NCI-H226 (cell line): ENCODE results near the gene RNU6-1.

Experiments used
- DNase-seq: peaks from one replicate; pipeline ENCODE4 v3.0.0-alpha.2; 2015

The RNU6-1 gene

GRCh38 chr15:67839929-67840748, at the start of gene RNU6-1:
Gene RNU6-1, minus strand, starts transcription at chr15:67840045.
- peak; percentile 93 for DNase-seq

- DNase-seq: no peak
These were observed 47.9 kb upstream of the RNU6-1 start for GRCh38 chr15:67887776-67888175.

- DNase-seq: no peak
These were observed 46.0 kb upstream of the RNU6-1 start for GRCh38 chr15:67885861-67886260.

GRCh38 chr15:67885175-67885523, 45.3 kb upstream of the RNU6-1 start:
- no peak for DNase-seq

- peak; percentile 78 for DNase-seq
These were observed 44.8 kb upstream of the RNU6-1 start for GRCh38 chr15:67884514-67885174.

- DNase-seq: no peak
These were observed 44.2 kb upstream of the RNU6-1 start for GRCh38 chr15:67884009-67884408.

- peak; percentile 71 for DNase-seq
These were observed 43.5 kb upstream of the RNU6-1 start for GRCh38 chr15:67883234-67883773.

GRCh38 chr15:67882487-67883233, 42.8 kb upstream of the RNU6-1 start:
- DNase-seq: peak; percentile 39

- DNase-seq: peak; percentile 49
These were observed 40.9 kb upstream of the RNU6-1 start for GRCh38 chr15:67880651-67881182.

- no peak for DNase-seq
These were observed 39.7 kb upstream of the RNU6-1 start for GRCh38 chr15:67879440-67880129.

GRCh38 chr15:67878712-67879206, 38.9 kb upstream of the RNU6-1 start:
- DNase-seq: no peak

GRCh38 chr15:67873777-67874176, 33.9 kb upstream of the RNU6-1 start:
- DNase-seq: no peak

GRCh38 chr15:67870868-67871408, 31.1 kb upstream of the RNU6-1 start:
- no peak for DNase-seq

GRCh38 chr15:67869701-67870100, 29.9 kb upstream of the RNU6-1 start:
- no peak for DNase-seq

GRCh38 chr15:67865766-67866165, 25.9 kb upstream of the RNU6-1 start:
- no peak for DNase-seq

GRCh38 chr15:67865331-67865730, 25.5 kb upstream of the RNU6-1 start:
- no peak for DNase-seq

GRCh38 chr15:67863442-67863987, 23.7 kb upstream of the RNU6-1 start:
- peak; percentile 60 for DNase-seq

- DNase-seq: no peak
These were observed 23.1 kb upstream of the RNU6-1 start for GRCh38 chr15:67862750-67863441.

- no peak for DNase-seq
These were observed 22.1 kb upstream of the RNU6-1 start for GRCh38 chr15:67861983-67862382.

- no peak for DNase-seq
These were observed 19.6 kb upstream of the RNU6-1 start for GRCh38 chr15:67859331-67859946.

- no peak for DNase-seq
These were observed 17.4 kb upstream of the RNU6-1 start for GRCh38 chr15:67857220-67857619.
